Measurements from ENCODE around the gene FAM47B. TPM values are rescaled to one million over a fixed set of nuclear protein-coding genes. Genes with fewer than 3 reads are reported as not detected.

FAM47B gene
- not detected in 5 replicates for total RNA-seq (2022; extraction: Qiagen RNA extraction)

DNA sequence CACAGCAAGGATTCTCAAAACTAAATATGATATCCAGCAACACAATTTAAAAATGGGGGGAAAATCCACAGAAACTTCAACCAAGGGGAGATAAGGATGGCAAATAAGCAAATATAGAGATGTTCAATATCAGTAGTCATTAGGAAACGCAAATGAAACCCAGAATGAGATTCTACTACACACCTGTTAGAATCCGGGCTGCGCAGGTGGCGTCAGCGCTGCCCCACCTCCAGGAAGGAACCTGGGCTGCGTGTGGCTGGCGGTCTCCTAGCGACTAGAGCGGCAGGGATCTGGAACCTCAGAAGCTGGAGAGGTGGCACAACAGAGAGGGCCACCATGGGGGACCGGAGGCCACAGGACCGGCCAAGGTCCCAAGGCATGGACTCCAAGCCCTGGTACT lies at the start of gene FAM47B:
Gene FAM47B (plus strand): TSS at position 301 of the 400 bp plus-strand sequence. CDS start 36 bp downstream, at position 337.

Data from A549 treated with dexamethasone at 1 μM for 4 hours (cell line).